Hepatocyte (in vitro differentiated cells): Measurements from ENCODE around the gene HIGD1A.

Source experiments
- EZH2 ChIP-seq: fragments of 200-600 bp; sonication (generic); IDR thresholded peaks from 2 replicates; pipeline ENCODE4 v1.6.1; 2016; ENCODE audit warnings: antibody characterized with exemption, mild to moderate bottlenecking, borderline replicate concordance
- EZH2phosphoT487 ChIP-seq: fragments of 200-600 bp; sonication (generic); IDR thresholded peaks from one replicate; pipeline ENCODE4 v1.6.1; 2018; ENCODE audit warnings: antibody characterized with exemption, mild to moderate bottlenecking, low read depth, moderate library complexity; ENCODE audit not compliant: unreplicated experiment, severe bottlenecking
- TF ChIP-seq, protein P1 (sequence below): fragments of 200-600 bp; sonication (generic); IDR thresholded peaks from 2 replicates; pipeline ENCODE4 v1.5.1; 2016; ENCODE audit warnings: antibody characterized with exemption, mild to moderate bottlenecking; ENCODE audit not compliant: poor library complexity

DNA sequence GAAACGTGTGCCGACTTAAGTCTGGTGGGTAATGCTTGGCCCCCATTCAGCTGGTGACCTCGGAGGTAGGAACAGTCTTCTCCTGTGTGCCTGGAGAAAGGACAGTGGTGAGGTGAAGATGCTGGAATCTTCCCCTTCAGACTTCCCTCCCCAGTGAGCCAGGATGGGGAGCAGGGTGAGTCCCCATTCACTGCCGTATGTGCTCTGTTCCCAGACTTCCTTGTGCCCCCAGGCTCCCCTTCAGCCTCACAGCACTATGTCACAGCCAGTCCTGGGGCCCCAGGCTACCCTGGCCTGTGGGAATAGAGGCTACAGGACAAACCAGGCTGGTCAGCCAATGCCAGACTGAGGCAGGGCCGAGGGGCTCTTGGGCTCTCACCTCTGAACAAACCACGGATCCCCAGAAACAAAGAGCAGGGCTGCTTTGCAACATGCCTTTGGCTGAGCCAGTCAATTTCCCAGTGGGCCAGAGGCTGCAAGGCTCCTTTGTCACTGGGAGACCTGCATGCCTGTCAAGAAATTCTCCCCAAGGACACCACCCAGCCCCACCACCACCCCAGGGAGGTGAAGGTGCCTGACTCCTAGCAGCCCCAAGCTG, 69.9 kb downstream of the HIGD1A start:
- TF ChIP-seq, protein P1, sequence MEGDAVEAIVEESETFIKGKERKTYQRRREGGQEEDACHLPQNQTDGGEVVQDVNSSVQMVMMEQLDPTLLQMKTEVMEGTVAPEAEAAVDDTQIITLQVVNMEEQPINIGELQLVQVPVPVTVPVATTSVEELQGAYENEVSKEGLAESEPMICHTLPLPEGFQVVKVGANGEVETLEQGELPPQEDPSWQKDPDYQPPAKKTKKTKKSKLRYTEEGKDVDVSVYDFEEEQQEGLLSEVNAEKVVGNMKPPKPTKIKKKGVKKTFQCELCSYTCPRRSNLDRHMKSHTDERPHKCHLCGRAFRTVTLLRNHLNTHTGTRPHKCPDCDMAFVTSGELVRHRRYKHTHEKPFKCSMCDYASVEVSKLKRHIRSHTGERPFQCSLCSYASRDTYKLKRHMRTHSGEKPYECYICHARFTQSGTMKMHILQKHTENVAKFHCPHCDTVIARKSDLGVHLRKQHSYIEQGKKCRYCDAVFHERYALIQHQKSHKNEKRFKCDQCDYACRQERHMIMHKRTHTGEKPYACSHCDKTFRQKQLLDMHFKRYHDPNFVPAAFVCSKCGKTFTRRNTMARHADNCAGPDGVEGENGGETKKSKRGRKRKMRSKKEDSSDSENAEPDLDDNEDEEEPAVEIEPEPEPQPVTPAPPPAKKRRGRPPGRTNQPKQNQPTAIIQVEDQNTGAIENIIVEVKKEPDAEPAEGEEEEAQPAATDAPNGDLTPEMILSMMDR = no peak
- TF ChIP-seq EZH2 (no peak), EZH2phosphoT487 (no peak)
